Heart left ventricle (tissue), 16 donors: ENCODE data around the gene ACOXL. TPM values are rescaled to one million over a fixed set of nuclear protein-coding genes. Genes with fewer than 3 reads are reported as not detected.
A peak's percentile ranks its signal among the peaks of the same experiment; 100 is the strongest.
"Not testable (repeated sequence)": the region's sequence is repeated elsewhere in the genome, so short reads cannot be mapped to it uniquely, and the experiment has no call there.

Experiments
- ATAC-seq, 4 donors: fragments of 200-7000 bp; cut with Tn5 transposase; one replicate each; pipeline ENCODE4 v1.9.1; 2020 to 2022; ENCODE audit warnings: moderate library complexity in 4 of 4, mild to moderate bottlenecking in 3 of 4, moderate number of reproducible peaks in 1 of 4
- DNase-seq, 5 donors: peaks; one replicate each; pipeline ENCODE4 v3.0.0-alpha.2; 2020
- H3K27ac ChIP-seq, 12 donors: fragments of 200-600 bp; sonication (generic) in 4 of 12; one replicate each; pipeline versions ENCODE4 v1.5.0 to v1.8.0; 2016 to 2022; ENCODE audit warnings: mild to moderate bottlenecking in 2 of 12
- H3K27me3 ChIP-seq, 9 donors: fragments of 200-600 bp; sonication (generic) in 2 of 9; one replicate each; pipeline versions ENCODE4 v1.5.1 to v1.8.0; 2016 to 2022; ENCODE audit warnings: mild to moderate bottlenecking in 3 of 9
- H3K36me3 ChIP-seq, 9 donors: fragments of 200-600 bp; sonication (generic) in 2 of 9; one replicate each; pipeline versions ENCODE4 v1.5.0 to v1.8.0; 2018 to 2022; ENCODE audit warnings: mild to moderate bottlenecking in 2 of 9
- H3K4me1 ChIP-seq, 12 donors: fragments of 200-600 bp; sonication (generic) in 4 of 12; one replicate each; pipeline versions ENCODE4 v1.5.0 to v1.8.0; 2016 to 2022; ENCODE audit warnings: mild to moderate bottlenecking in 3 of 12
- H3K4me3 ChIP-seq, 12 donors: fragments of 200-600 bp; sonication (generic) in 4 of 12; one replicate each; pipeline versions ENCODE4 v1.5.0 to v1.8.0; 2017 to 2022; ENCODE audit warnings: mild to moderate bottlenecking in 9 of 12, moderate library complexity in 4 of 12
- H3K9me3 ChIP-seq, 12 donors: fragments of 200-600 bp; sonication (generic) in 4 of 12; one replicate each; pipeline versions ENCODE4 v1.5.0 to v1.8.0; 2016 to 2022; ENCODE audit warnings: mild to moderate bottlenecking in 1 of 12
- CTCF ChIP-seq, 12 donors: fragments of 200-600 bp; sonication (generic) in 4 of 12; IDR thresholded peaks; one replicate each; pipeline versions ENCODE4 v1.5.0 to v1.8.0; 2018 to 2022; ENCODE audit warnings: antibody characterized with exemption in 12 of 12, mild to moderate bottlenecking in 5 of 12
- POLR2A ChIP-seq, 2 donors: fragments of 450-650 bp; IDR thresholded peaks; one replicate each; pipeline ENCODE4 v1.6.1; 2017; ENCODE audit warnings: antibody characterized with exemption in 2 of 2, mild to moderate bottlenecking in 2 of 2, moderate library complexity in 2 of 2
- WGBS, 4 donors: extraction: QIAGEN DNeasy Blood & Tissue Kit in 2 of 4; methylation state at CpG; one replicate each; pipeline versions ENCODE4 v1.1.5 to v1.1.7; 2013 to 2018; 5-methylcytosine and 5-hydroxymethylcytosine counted together
- intact Hi-C, 10 donors: fragments of 100-400 bp; cut with DNase I; formaldehyde crosslinking; loops; one replicate each; pipeline versions ENCODE4 v1.11.1 to v1.14.2; 2022
- long read RNA-seq, 3 donors: library from polyadenylated mRNA; unstranded; transcript quantifications; one replicate each; pipeline ENCODE4 v2.0.0, GENCODE V29; 2020 to 2021
- polyA plus RNA-seq, 2 donors: library from polyadenylated mRNA; stranded (reverse); fragments of 200-250 nt; gene quantifications; one replicate each; pipeline ENCODE4 v1.2.3, GENCODE V29; 2013
- total RNA-seq, 9 donors: library from RNA; depleted of rRNA in 2 of 9; stranded (reverse); fragments of >200 nt in 2 of 9; fragmentation: NEBNext Ultra II Directional in 3 of 9; extraction: Animal tissue kit (Norgen Biotek cat#: 25700) in 3 of 9; gene quantifications; one replicate each; pipeline versions ENCODE4 v1.1.0 to v1.2.4, GENCODE V29; 2016 to 2023
- donor health status: ischemic (EF 13 %, LVEDD 7.1; RV severe dilation, severe dysfunction).
- donor health status: healthy with polysubstance abuse.
- donor health status: DM: no; HTN: yes; CAD: no.
- donor health status: DM: no; HTN: no; CAD: no.
- donor health status: ischemic (EF 25% LVEDD 6.9; RV normal size, moderate dysfunction).
- donor health status: ischemic (EF 25% LVEDD 5.7; RV mildly dilated, moderate dysfunction).
- donor health status: healthy.
- donor health status: DM: yes; HTN: yes; CAD: no.
- donor health status: ischemic (EF 35%, LVEDD 5.7; RV mildly dilated, moderate dysfunction).
- donor health status: nonischemic (EF 11% LVEDD 7.7; RV severe dilation, severe dysfunction).
- donor health status: DM: yes; HTN: yes; CAD: no.
- donor health status: PGD.
- donor health status: ischemic (EF 29% LVEDD 5.4; RV normal size, mild dysfunction).
- donor health status: nonischemic (EF 23%, LVEDD 6.1; RV moderate dilation, normal function).

The ACOXL gene
- under 1 TPM in 1 of 9 donors, not detected in 8; 0.25 TPM for total RNA-seq
- polyA plus RNA-seq, result not detected
- long read RNA-seq, donor 1, partial matches to known transcripts, result 0 of 1 reads
- long read RNA-seq, donor 1, other reads (novel, unspliced or antisense), result 1 of 1 reads
- long read RNA-seq, donor 2, result 0 reads
- long read RNA-seq, donor 3, result 0 reads

GRCh38 chr2:110732422-110733413 is at the start of gene ACOXL:
Gene ACOXL (plus strand): TSS chr2:110732573. CDS start chr2:110768390, 35,817 bp downstream.
- no peak within 1 kb of the TSS for H3K27ac ChIP-seq
- no peak for TF ChIP-seq POLR2A (IDR thresholded peaks at IDR 0.05)
- no peak for TF ChIP-seq CTCF (IDR thresholded peaks at IDR 0.05)
- H3K36me3 ChIP-seq, result no peaks in the 10 kb centered on the region
- H3K9me3 ChIP-seq, result no peaks in the 10 kb centered on the region
- peaks cover 14 to 66% (median 41%) of the 10 kb centered on the region in 9 donors for H3K27me3 ChIP-seq
- peak within 1 kb of the TSS in 11 of 12 donors; percentile 10 to 46 (median 18) for H3K4me3 ChIP-seq
- 3 to 6% (median 5%) methylated on average over 36 to 94 of the region's 94 CpGs for WGBS, 4 donors
- peaks cover 0 to 11% (median 7%) of the 10 kb centered on the region in 12 donors for H3K4me1 ChIP-seq
- intact Hi-C loops, result no loop called here
- ATAC-seq, result peak in 2 of 4 donors; percentile 28 to 34
- DNase-seq, result peak in 1 of 5 donors; percentile 70

DNA sequence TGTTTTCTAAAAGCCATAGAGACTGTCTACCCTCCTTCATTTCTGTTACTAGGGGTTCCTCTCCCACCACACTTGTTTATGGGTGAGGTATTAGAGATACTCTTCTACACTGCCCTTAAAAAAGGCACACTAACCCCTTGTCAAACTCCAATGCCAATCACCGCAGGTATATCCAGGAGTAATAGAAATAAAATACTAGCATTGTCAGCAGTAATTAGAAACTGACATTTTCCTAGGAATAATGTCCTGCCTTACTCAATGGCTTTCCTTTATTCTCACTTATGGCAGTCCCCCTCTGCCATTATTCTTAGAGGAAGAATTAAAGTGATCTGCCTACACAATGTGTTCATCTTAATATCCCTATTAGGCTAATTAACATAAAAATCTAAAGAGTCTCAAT is 49.5 kb upstream of the ACOXL start:
- no peak overlapping the region for H3K27ac ChIP-seq
- no peaks in the 10 kb centered on the region for H3K27me3 ChIP-seq
- WGBS, 4 donors, result 92 to 98% (median 95%) methylated on average over 1 of the region's 1 CpG
- no peaks in the 10 kb centered on the region for H3K36me3 ChIP-seq
- peaks cover 0 to 12% (median 6%) of the 10 kb centered on the region in 12 donors for H3K4me1 ChIP-seq
- DNase-seq (no peak), ATAC-seq (no peak)
- H3K9me3 ChIP-seq, result peaks cover 0 to 12% (median 1%) of the 10 kb centered on the region in 12 donors
- no peak overlapping the region for H3K4me3 ChIP-seq
- intact Hi-C loops, result no loop called here
- TF ChIP-seq POLR2A (IDR thresholded peaks at IDR 0.05) (no peak), CTCF (IDR thresholded peaks at IDR 0.05) (no peak)

GRCh38 chr2:110687775-110688484 is 44.4 kb upstream of the ACOXL start:
- intact Hi-C loops, H3K27me3 ChIP-seq, DNase-seq, H3K4me1 ChIP-seq, H3K36me3 ChIP-seq, H3K4me3 ChIP-seq, H3K27ac ChIP-seq, ATAC-seq: not testable (repeated sequence)
- H3K9me3 ChIP-seq, result peaks cover 0 to 12% (median 1%) of the 10 kb centered on the region in 12 donors
- 61 to 69% (median 65%) methylated on average over 9 of the region's 9 CpGs for WGBS, 4 donors

DNA sequence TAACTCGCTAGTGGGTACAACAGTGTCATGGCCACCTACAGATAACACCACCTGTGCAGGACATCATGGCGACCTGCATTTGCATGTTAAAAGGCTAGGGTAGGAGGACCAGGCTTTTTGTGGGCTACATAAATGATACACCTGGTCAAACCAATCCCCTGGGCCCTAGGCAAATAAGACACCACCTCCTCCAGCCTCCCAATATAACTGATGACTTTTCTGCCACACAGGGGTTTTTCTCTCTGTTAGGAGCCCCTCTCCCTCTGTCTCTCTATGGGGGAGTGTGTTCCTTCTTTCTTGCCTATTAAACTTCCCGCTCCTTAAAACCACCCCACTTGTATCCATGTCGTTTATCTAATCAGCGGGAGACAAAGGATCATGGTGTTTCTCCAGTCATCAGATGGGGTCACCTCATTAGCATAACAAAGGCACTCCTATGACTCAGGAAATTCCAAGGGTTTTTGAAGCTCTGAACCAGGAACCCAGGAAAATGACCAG is 43.7 kb upstream of the ACOXL start:
- no peak overlapping the region for H3K4me3 ChIP-seq
- TF ChIP-seq POLR2A (IDR thresholded peaks at IDR 0.05) (no peak), CTCF (IDR thresholded peaks at IDR 0.05) (no peak)
- WGBS, 4 donors, result 46 to 55% (median 47%) methylated on average over 5 of the region's 5 CpGs
- ATAC-seq (no peak), DNase-seq (no peak)
- no peak overlapping the region for H3K27ac ChIP-seq
- no peaks in the 10 kb centered on the region for H3K36me3 ChIP-seq
- peaks cover 0 to 12% (median 1%) of the 10 kb centered on the region in 12 donors for H3K9me3 ChIP-seq
- peaks cover 0 to 5% (median 0%) of the 10 kb centered on the region in 9 donors for H3K27me3 ChIP-seq
- H3K4me1 ChIP-seq, result no peaks in the 10 kb centered on the region
- intact Hi-C loops, result no loop called here
